NCI-H510A (cell line): ENCODE results near the gene PRDX2.
"Not testable (repeated sequence)": the region's sequence is repeated elsewhere in the genome, so short reads cannot be mapped to it uniquely, and the experiment has no call there.

Source experiments
- DNase-seq: peaks from one replicate; lab custom pipeline; 2025; lab: John Stamatoyannopoulos, UW

PRDX2 gene

DNA sequence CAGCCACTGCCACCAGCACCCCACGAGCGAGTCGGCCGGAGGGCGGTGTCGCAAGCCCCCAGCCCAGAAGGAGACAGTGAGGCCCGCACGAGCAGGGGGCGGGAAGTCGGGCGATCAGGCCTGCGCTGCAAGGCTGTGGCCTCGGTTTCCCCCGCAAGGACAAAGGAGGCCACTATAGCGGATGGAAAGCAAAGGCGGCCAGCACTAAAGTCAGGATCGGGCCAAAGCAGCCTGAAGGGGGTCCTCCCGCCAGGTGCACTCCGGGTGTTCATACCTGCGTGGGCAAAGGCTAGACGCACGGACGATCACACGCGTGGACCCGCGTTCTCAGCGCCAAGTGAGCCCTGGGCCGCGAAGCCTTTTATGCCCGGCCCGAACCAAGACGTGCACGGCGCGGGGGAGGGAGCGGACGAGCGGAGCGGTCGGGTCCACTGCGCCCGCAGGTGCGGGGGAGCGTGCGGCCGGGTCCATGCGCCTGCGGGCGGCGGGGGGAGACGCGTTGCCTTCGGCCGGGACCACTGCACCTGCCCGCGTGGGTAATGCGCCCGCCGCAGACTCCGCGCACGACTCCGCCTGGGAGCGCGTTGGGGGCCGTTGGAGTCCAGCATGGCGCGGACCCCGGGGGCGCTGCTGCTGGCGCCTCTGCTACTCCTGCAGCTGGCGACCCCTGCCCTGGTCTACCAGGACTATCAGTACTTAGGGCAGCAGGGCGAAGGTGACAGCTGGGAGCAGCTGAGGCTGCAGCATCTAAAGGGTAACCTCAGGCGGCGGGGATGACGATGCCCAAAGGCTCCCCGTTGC, at the start of gene PRDX2, which contains the start of gene THSD8:
TSS of gene PRDX2 (minus strand) at position 335 of the 801 bp plus-strand sequence. CDS start 539 bp downstream, outside the sequence.
TSS of gene THSD8 (plus strand) at position 604 of the 801 bp plus-strand sequence. CDS start at position 607, 3 bp downstream.
- peak; percentile 74 for DNase-seq

DNA sequence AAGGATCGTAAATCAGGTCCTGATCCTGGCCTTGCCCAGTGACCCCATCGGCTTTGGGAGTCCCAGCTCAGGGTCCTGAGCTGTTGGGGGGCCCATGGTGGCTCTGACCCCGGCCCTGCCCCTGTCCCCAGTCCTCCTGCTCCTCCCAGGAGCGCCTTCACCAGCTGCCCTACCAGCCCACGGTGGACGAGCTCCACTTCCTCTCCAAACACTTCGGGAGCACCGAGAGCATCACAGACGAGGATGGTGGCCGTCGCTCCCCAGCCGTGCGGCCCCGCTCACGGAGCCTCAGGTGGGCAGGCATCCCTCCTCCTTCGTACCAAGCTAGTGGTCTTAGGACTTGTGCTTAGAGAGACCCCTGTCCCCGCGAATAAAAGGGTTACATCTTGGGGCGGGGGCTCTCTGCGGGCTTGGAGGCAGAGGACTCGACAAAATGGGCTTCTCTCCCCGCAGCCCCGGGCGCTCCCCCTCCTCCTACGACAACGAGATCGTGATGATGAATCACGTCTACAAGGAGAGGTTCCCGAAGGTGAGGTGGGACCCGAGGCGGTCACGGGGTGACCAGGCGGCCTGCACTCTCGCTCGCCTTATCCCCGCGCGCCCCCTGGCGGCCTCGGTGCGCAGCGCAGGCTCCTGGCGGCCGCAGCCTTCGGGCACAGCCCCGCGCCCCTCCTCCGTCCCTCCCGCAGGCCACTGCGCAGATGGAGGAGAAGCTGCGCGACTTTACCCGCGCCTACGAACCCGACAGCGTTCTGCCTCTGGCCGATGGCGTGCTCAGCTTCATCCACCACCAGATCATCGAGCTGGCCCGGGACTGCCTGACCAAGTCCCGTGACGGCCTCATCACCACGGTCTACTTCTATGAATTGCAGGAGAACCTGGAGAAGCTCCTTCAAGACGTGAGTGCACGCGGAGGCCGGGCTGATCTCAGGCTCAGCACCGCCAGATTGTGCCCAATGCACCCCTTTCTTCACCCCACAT, 45.8 kb upstream of the PRDX2 start:
- DNase-seq: peak; percentile 62

DNA sequence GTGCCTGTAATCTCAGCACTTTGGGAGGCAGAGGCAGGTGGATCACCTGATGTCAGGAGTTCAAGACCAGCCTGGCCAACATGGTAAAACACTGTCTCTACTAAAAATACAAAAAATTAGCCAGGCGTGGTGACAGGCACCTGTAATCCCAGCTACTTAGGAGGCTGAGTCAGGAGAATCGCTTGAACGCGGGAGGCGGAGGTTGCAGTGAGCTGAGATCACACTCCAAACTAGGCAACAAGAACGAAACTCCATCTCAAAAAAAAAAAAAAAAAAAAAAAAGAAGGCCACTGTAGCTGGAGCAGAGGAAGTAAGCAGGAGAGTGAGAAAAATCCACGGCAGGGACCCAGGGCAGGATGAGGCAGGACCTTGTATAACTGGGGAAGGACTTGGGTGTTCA, 45.0 kb upstream of the PRDX2 start:
- not testable (repeated sequence) for DNase-seq

- DNase-seq: no peak
Observed at GRCh38 chr19:12843999-12844732, 42.6 kb upstream of the PRDX2 start.

GRCh38 chr19:12843328-12843727, 41.7 kb upstream of the PRDX2 start:
- DNase-seq: no peak

DNA sequence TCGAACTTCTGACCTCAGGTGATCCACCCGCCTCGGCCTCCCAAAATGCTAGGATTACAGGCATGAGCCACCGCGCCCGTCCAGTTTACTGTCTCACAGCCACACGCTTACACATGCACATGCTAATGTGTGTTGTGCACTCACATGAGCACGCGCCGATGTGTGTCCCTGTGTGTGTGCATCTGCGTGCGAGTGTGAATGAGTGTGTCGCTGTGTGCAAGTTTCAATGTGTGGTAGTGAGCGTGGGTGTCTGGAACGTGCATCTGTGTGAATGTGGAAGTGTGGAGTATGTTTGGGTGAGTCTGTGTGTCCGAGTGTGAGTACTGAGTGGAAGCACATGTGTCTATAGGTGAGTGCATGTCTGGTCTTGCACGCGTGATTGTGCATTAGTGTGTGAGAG, 40.9 kb upstream of the PRDX2 start:
- DNase-seq: no peak

DNA sequence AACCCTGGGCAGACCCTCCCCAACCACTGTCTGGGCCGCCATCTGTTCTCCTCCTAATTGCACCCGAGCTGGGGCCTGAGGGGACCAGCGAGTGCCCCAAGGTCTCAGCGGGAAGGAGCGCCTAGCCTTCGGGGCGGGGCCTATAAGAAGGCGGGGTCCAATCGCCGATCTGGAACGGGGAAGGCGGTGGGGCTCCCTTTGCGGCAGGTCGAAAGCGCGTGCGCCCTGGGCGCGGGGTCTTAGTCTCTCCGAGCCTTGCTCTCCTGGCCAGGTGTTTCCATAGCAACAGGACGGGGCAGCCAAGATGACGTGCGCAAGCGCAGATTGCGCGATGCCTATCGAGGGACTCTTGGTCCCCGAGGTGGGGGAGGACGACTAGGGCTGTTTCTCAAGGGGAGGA, 39.5 kb upstream of the PRDX2 start:
- DNase-seq: no peak

GRCh38 chr19:12840091-12841079, 38.8 kb upstream of the PRDX2 start:
- DNase-seq: no peak

DNA sequence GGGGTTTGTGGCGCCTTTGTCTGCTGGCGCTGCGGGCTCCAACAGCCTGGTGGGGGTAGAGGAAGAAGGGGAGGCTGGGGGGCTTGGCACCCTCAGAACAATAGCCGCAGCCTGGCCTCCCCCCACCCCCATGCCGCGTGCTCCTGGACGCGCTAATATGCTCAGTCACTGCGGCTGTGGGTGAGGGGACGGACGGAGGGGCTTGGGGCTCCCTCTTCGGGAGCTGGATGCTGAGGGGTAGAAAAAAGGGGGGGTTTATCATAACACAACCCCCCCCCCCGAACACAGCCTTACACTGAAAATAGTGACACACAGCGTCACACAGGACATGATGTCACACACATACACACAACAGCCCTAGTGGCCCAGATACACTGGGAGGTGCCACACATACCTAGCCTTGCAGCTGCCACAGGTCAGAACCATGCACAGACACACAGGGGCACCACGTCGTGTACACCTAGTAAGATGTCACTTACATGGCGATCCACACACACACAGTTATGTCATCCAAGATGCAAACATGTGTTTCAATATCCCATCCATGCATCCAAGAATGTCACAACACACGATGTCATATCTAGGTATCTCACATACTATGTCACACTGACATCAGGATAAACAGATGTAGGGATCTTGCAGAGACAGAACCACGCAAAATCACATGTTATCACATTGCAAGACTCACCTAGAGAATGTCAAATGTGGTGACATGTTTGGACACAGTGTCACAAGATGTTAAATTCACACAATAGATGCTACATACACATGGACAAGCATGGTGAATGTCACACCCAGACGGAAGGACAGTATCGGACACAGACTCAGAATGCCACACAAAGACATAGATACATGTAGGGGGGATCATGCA, 37.5 kb upstream of the PRDX2 start:
- DNase-seq: no peak

- no peak for DNase-seq
Observed at GRCh38 chr19:12838182-12838885, 36.7 kb upstream of the PRDX2 start, which contains the start of gene MAST1. TSS of gene MAST1 (plus strand) at chr19:12838515. CDS start at chr19:12838573, 58 bp downstream.

DNA sequence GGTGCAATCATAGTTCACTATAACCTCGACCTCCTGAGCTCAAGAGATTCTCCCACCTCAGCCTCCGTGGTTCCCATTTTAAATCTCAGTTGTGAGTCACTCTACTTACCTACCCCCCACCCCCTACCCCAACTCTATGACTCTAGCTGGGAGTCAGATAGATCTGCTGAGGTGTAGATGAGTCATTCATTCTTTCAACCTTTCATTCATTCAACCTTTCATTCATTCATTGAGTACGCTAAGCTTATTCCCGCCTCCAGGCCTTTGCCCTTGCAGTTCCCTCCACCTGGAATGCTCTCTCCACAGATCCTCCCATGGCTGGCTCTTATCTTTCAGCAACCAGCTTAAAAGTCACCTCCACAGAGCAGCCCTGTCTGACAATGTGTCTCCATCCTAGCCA, 35.6 kb upstream of the PRDX2 start:
- DNase-seq: no peak

- DNase-seq: no peak
Observed at GRCh38 chr19:12836529-12836863, 34.9 kb upstream of the PRDX2 start.

- DNase-seq: peak; percentile 60
Observed at GRCh38 chr19:12834976-12835757, 33.6 kb upstream of the PRDX2 start.

DNA sequence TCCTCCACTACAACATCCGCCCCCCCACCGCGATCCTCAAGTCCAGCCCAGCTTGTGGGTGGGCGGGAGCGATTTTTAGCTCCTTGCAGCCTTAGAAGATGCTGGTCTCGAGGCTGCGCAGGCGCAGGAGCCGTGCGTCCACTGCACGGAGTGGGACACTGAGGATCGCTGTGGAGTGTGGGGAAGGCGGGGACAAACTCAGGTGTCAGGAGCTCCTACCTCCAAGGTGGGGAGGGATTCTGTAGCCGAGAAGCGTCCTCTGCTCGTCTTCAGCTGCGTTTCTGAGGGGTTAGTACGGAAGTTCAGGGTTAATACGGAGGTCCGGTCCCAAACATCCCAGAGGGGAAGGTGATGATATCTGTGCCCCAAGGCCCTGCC, 33.0 kb upstream of the PRDX2 start, which contains the start of gene RTBDN:
TSS of gene RTBDN (minus strand) at position 14 of the 378 bp plus-strand sequence. CDS start 4,600 bp downstream, outside the sequence.
- no peak for DNase-seq

DNA sequence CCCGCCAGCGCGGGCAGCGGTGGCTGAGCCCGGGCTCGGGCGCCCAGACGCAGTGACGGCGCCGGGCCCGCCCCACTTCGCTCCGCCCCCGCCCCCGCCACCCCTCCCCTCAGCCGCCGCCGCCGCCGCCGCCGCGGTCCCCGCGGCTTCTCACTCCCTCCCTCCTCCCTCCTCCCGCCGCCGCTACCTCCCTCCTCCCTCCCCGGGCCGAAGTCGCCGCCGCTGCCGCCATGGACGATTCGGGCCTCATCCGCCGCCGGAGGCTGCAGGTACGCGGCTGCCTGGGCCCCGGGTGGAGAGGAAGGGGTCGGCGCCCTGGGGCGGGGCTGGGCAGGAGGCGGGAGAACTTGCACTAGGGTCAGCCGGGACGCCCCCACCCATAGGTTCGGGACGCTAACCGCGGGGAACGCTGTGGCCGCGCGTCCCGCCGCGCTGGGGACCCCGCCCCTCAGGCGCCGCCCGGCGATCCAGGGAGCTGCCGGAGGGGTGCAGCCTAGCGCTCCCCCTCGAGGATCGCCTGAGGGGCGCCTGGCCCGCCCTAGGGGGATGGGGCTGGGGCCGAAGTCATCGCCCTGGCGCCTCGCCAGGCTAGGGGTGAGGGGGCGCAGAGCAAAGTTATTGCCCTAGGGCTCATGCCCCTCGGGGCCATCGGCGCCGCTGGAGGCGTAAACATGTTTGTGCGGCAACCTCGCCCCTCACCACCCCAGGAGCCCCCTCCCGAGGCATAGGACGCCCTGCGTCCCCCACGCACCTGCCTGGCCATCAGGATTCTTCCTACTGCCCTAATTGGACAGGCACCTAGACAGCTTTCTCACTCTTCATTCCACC, 32.4 kb upstream of the PRDX2 start:
- peak; percentile 60 for DNase-seq

DNA sequence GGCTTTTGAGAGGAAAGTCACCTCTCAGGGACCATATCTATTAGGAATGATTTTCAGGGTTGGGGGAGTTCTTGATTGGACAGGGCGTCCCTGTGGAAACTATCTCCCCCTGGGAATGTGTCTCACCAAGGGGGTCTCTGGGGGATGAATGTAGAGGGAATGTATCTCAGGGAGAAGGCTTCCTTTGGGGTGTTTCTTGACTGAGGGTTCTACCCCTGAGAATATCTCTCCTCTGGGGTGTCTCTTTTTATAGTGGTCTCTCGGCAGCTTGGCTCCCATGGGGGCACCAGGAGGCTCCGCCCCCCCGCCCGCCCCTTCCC, 31.8 kb upstream of the PRDX2 start:
- no peak for DNase-seq

DNA sequence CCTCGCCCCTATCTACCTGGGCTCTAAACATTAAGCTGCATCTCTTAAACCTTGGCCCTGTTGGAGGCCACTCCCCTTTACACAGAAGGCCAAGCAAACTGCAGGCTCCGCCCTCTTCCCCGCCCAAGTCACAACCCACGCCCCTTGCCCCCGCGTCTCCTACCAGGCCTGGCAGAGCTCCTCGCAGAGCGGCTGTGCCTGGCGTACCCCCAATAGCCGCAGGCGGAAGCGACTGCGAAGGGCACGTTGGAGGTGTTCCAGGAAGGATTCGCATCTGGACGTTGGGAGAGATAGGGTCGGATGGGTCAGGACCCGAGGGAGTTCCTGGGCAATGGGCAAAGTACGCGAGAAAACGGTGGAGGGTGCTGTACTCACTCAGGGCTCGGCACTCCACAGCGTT, 26.9 kb upstream of the PRDX2 start:
- peak; percentile 51 for DNase-seq
